ENCODE data around the gene KIF2C.

GRCh38 chr1:44747878-44748277 lies 8.2 kb downstream of the KIF2C start:
- TF ChIP-seq CTCF (IDR thresholded peaks at IDR 0.05; ENCODE audit: low read depth, low read length) (no peak), EZH2phosphoT487 (IDR thresholded peaks at IDR 0.05; ENCODE audit: low read depth) (no peak)

All from OCI-LY3 (cell line).